Measurements from ENCODE around the gene MCM9.

The MCM9 gene

DNA sequence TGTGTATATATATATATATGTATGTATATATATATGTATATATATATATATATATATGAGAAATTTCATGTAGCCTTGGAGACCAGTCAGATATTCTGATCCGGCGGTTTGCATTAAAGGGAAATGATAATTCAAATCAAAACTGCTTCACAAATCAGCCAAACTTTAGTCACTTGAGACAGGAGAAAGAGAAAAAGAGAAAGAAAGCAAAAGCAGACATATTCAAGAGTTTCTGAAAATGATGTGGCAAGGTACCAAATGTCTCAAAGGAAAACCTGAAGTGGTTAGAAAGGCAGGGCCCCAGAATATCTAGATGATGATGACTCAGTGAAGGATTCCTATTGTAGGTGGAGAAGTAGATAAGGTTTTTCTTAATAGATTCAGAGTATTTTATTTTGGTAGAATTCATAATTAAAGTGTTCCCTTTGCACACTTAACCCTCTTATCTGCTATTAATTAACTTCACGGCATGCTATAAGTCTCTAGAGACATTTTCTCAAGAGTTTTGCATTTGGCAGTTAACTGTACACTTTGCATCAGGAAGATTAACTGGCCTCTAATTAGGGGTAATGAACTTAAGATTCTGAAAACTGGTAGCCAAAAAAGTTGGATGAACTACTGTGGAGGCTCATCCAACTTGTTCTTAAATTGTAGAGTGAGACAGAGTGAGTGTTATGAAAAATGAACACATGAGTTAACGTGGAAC, 91.1 kb downstream of the MCM9 start:
- no peak overlapping the region for H3K4me3 ChIP-seq (ENCODE audit: low read length)
- TF ChIP-seq, protein P1, sequence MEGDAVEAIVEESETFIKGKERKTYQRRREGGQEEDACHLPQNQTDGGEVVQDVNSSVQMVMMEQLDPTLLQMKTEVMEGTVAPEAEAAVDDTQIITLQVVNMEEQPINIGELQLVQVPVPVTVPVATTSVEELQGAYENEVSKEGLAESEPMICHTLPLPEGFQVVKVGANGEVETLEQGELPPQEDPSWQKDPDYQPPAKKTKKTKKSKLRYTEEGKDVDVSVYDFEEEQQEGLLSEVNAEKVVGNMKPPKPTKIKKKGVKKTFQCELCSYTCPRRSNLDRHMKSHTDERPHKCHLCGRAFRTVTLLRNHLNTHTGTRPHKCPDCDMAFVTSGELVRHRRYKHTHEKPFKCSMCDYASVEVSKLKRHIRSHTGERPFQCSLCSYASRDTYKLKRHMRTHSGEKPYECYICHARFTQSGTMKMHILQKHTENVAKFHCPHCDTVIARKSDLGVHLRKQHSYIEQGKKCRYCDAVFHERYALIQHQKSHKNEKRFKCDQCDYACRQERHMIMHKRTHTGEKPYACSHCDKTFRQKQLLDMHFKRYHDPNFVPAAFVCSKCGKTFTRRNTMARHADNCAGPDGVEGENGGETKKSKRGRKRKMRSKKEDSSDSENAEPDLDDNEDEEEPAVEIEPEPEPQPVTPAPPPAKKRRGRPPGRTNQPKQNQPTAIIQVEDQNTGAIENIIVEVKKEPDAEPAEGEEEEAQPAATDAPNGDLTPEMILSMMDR (IDR thresholded peaks at IDR 0.05; ENCODE audit: insufficient read depth, low read depth, low read length, missing control alignments): no peak
- no peak for DNase-seq (ENCODE audit: low read depth)

DNA sequence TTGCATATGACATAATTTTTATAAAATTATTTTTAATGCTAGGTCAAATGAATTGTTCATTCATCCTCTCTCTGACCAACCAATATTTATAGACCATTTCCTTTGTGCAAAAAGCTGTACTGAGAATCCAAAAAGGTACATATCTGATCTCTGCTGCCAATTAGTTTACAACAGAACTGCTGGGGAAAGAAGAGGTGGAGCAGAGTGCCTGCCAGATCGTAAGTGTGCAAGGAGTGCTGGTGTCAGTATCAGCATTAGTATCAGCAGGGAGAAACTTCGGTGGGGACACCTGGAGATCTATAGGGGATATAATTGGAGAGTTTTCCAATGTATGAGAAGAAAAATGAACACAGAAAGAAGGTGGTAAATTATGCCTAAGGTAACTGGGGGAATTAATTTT, 104.3 kb downstream of the MCM9 start:
- no peak for DNase-seq (ENCODE audit: low read depth)
- TF ChIP-seq, protein P1 (IDR thresholded peaks at IDR 0.05; ENCODE audit: insufficient read depth, low read depth, low read length, missing control alignments): no peak
- H3K4me3 ChIP-seq (ENCODE audit: low read length): no peak overlapping the region

DNA sequence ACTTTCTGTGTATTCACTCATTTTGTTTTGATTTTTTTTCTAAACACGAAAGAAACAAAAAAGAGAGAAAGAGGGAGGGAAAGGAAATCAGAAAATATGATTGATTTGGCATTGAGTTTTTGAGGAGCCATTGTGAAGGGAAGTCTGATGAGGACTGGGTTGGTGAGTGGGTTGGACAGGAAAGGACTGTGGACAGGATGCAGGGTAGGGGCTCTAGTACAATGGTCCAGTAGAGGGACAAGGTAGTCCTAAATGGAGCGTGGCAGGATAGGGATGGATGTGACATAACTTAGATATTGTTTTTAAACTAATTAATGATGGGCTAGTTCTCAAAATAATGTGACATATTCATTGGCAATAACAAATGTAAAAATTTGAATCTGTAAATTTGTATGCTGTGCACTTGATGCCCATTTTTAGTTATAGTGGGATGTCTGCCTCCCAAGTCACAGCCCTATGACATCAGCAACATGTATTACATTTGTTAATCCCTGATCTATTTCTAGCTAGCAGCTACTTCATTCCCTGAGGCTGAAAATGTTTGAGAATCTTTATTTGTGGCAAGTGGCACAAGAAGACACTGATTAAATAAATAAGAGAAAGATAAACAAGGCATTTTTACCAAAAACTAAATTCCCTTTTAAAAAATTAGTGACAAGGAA, 105.0 kb downstream of the MCM9 start:
- no peak for DNase-seq (ENCODE audit: low read depth)
- TF ChIP-seq, protein P1 (IDR thresholded peaks at IDR 0.05; ENCODE audit: insufficient read depth, low read depth, low read length, missing control alignments): no peak
- H3K4me3 ChIP-seq (ENCODE audit: low read length): no peak overlapping the region

DNA sequence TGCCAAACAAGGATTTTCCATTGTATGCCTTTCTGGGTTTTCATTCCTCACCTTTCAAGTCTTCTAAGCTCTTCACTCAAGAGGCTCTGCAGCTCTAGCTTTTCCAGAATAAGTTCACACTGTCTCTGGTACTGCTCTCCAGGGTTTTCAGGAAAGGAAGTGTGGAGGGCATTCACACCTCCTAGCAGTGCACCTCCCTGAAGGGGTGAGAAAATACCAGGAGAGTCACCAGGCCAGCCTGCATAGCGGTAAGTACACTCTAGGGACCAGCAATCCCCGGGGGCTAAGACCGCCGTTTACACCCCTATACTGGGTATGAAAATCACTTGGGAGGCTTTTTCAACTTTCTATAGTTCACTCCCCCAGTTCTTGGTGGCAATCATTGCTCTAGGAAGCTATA, 108.9 kb downstream of the MCM9 start:
- TF ChIP-seq, protein P1 (IDR thresholded peaks at IDR 0.05; ENCODE audit: insufficient read depth, low read depth, low read length, missing control alignments): no peak
- H3K4me3 ChIP-seq (ENCODE audit: low read length): no peak overlapping the region

DNA sequence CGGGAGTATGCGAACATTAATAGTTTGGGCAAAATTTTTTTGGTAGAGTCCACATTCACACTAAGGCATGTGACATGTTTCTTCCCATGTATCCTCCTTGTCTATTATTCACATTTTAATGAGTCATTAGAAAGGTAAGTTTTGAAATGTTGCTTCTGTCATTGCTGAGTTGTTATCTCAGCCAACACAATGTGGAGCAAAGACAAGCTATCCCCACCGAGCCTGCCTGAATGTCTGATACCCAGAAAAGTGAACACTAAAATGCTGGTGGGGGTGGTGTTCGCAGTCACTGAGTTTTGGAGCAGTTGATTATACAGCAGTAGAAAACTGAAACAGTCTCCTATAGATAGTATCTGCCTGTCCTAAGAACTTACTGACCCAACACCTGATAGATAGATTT, 109.3 kb downstream of the MCM9 start:
- DNase-seq (ENCODE audit: low read depth): peak; percentile 9
- no peak overlapping the region for H3K4me3 ChIP-seq (ENCODE audit: low read length)
- TF ChIP-seq, protein P1 (IDR thresholded peaks at IDR 0.05; ENCODE audit: insufficient read depth, low read depth, low read length, missing control alignments): no peak

More for the DNA sequence above, 108.9 kb downstream of the MCM9 start:
- DNase-seq (ENCODE audit: low read depth): no peak

DNA sequence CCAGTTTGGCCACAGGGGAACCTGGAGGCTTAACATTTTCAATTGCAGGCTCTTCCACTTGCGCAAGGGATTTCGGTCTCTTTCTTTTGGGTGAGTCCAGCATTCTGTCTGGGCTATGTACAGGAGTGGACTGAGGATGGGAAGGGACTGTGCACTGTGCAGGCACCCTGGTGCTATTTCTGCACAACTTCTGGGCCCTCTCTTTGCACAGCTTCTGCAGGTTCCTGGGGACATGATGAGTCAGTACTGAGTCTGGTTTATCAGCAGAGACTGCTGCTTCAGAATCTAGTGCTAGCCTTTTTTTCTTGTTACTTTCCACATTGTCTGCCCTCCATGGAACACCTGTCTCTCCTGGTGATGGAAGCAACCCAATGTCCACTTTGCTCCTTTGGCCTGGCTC, 119.5 kb downstream of the MCM9 start:
- no peak for DNase-seq (ENCODE audit: low read depth)
- H3K4me3 ChIP-seq (ENCODE audit: low read length): no peak overlapping the region
- TF ChIP-seq, protein P1 (IDR thresholded peaks at IDR 0.05; ENCODE audit: insufficient read depth, low read depth, low read length, missing control alignments): no peak

Data from epithelial cell of esophagus (primary cell).